ENCODE data around the gene MYEF2.

Gene MYEF2, protein sequence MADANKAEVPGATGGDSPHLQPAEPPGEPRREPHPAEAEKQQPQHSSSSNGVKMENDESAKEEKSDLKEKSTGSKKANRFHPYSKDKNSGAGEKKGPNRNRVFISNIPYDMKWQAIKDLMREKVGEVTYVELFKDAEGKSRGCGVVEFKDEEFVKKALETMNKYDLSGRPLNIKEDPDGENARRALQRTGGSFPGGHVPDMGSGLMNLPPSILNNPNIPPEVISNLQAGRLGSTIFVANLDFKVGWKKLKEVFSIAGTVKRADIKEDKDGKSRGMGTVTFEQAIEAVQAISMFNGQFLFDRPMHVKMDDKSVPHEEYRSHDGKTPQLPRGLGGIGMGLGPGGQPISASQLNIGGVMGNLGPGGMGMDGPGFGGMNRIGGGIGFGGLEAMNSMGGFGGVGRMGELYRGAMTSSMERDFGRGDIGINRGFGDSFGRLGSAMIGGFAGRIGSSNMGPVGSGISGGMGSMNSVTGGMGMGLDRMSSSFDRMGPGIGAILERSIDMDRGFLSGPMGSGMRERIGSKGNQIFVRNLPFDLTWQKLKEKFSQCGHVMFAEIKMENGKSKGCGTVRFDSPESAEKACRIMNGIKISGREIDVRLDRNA

DNA sequence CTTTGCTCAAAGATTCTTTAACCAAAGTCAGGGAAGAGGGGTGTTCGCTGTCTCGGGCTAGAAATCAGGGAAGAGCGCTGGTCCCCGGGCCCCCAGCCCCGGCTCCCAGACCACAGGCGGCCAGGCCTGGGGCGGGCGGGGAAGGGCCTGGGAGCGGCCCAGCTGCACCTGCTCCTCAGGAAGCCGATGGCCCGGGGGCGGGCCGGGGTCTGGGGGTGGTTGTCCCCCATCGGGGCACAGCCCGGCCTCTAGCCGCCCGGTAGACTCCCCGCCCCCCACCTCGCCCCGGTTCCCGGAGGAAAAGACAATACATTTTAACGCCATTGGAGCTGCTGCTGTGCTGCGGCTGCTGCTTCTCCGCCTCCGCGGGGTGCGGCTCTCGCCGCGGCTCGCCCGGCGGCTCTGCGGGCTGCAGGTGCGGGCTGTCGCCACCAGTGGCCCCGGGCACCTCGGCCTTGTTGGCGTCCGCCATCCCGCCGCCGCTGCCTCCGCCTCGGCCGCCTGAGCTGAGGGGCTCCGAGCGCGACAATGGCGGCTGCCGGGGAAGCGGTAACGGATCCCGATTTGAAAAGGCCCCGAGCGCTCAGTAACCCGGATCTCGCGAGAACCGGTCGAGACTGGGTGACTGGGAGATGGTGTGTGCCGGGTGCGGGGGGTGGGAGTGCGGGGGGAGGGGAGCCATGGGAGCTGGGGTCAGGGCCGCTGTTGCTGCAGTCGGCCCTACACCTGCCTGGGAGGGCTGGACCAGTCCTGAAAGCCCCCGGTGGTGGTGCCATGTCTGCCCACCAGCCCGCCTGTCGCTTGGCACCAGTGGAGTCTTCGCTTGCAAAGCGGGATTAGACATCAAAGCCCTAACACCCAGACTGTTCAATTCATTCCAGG lies at the start of gene MYEF2:
MYEF2 (minus strand) TSS at position 530 of the 882 bp plus-strand sequence; CDS start at position 472, 58 bp downstream.
- DNase-seq = peak; percentile 57 to 72

DNA sequence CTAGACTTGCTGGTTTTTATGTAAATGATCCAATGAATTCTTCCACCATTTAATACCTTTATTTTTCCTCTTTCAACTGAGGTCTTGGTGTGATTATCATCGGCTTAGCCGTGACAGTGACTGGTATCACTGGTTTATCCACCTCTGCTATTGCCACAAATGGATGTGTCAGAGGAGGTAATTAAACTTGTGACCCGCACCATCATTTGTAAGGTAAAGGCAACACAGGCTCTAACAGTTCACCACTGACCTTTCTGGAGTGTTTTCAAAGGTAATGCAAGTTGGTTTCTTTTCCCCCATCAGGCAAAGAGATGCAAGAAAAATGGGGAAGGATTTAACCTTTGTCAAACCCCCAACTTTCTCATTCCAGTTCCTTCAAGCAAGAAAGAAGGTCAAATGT lies 47.7 kb upstream of the MYEF2 start:
- no peak for DNase-seq

DNA sequence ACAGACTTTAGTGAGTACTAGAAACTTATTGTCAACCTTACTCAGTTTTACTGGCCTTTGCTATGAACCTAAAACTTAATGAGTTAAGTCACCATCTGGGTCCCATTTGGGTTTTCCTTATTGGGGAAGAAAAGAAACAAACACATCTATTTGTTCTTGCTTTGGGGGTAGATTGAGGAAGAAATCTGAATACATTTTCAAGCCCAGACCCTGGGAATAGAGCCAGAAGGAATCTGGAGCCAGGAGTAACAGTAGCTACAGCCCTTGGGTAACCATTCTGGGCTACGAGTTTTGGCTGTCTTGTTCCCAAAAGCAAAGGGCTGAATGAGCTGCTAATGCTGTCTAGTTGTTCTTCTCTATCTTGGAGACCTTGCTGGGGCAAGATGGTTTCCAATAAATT lies 44.5 kb upstream of the MYEF2 start:
- DNase-seq = no peak

DNA sequence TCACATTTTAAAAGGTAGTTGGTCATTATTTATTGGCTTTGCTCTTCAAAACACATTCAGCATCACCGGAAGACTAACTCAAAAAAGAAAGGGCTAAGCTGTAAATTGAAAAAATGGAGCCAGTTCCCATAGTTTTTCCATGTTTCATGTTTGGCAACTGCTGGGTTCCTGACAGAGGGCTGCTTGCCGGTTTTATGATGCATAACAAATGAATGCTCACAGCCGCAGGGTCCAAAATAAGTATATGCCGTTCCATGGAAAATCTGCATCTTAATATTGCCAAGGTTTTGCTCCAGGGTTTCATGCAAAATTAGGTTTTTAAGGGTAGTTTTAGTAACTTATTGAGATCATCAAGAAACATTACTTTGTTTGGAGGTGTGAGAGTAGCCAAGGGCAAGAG lies 43.8 kb upstream of the MYEF2 start:
- no peak for DNase-seq

DNA sequence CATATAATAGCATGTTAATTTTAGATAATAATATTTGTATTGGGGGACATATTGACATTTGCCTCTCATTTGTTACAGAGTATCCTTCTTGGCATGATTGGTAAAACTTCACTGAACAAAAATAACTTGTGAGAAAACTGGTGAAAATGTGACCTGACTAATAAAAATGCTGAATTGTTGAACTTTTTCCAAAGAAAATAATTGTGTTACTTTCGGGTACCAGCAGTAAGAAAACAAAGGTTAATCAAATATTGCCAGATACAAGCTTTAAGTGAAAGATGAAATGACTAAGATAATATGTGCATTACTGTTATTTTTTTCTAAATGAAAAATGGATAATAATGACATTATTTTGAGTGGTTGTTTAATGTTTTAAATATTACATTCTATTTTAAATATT lies 43.2 kb upstream of the MYEF2 start:
- DNase-seq = no peak

DNA sequence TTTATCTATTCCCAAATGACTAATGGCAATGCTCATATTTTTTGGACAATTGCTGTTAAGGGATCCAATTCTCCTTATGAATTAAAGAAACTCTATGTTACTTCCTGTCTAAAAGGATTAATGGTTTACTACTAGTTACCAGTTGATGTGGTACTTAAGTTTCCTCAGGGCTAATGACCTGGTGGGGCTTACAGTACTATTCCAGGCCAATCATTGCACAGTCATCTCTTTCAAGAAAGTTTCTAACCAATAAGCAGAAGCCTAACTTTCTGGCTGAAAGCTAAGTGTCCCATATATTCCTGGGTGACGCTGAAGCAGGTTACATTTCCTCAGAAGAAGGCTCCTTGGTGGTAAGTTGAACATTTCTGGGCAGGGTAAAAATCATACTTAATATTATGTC lies 27.9 kb upstream of the MYEF2 start, which contains the start of gene SLC12A1:
SLC12A1 (plus strand) TSS at position 322 of the 400 bp plus-strand sequence. CDS start 1,418 bp downstream, outside the sequence.
- DNase-seq = no peak

DNA sequence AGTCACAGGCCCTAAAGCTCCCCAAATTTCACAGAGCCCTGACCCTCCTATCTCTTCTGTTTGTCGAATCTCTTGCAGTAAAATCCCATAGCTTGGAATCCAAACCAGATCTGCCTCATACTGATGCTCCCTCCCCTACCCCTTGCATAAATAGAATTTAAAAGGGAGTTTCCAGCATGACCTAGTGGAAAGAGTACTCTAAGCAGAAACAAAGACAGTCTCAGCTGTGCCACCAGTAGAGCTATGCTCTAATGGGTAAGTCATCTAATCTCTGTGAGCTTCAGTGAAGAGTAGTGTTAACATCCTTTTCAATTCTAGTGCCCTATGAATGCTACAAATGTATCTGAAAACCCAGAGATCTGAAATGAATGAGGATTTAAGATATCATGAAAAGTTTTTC lies 24.0 kb upstream of the MYEF2 start:
- no peak for DNase-seq

DNA sequence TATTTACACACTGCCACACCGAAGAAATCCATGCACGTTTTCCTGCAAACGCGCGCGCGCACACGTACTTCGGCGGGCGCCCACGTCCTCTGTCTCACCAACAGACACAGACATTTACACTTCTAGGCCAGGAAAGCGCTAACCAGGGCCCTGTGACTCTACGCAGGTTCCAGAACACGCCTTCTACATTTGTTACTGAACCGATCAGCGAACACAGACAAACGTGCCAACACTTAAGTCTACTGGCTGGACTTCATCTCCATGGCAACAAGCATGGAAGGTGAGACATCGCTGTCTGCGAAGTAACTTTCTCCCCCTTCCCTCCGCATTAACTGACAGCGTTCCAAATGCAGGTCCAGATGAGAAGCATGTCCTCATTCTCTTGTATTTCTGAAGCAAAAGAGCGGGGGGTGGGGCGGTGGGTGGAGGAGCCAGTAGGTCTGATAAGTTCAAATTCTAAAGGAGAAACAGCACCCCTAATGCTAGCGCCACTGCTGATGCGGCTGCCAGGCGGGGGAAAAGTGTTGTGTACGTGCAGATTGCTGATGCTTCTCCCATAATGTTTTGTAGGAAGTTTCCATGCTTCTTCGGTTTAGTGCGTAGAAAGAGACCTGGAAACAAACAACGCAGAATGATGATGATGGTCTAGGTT lies 13.6 kb upstream of the MYEF2 start, which contains the start of gene CTXN2:
CTXN2 (plus strand) TSS at position 92 of the 652 bp plus-strand sequence. CDS start 9,636 bp downstream, outside the sequence.
- no peak for DNase-seq

DNA sequence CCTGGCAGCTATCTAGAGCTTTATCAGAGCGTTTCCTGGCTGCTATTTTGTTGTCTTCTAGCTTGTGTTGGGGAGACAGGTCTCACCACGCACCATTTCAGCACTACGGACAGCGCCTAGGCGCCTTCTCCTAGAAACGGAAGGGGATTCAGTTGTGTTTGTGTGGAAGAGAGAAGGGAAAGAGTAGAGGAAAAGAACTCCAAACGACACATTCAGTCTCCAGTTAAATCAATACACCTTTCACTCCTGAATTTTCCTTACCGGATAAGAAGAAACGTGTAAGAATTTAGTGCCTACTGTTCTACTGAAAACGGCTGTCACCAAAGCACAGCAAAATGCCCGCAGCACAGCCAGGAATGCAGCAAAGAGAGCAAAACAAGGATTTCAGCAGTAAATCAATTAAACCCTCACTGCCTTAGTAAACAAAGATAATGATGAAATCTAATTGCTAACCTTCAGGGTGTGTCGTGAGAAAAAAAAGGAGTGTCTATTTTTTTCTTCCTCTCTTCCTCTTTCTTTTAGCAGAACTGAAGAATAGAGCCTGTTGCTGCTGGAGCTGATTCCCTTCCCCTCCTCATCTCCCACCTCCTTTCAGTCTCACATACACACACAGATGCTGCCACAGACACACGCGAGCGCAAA lies 13.0 kb upstream of the MYEF2 start:
- no peak for DNase-seq

DNA sequence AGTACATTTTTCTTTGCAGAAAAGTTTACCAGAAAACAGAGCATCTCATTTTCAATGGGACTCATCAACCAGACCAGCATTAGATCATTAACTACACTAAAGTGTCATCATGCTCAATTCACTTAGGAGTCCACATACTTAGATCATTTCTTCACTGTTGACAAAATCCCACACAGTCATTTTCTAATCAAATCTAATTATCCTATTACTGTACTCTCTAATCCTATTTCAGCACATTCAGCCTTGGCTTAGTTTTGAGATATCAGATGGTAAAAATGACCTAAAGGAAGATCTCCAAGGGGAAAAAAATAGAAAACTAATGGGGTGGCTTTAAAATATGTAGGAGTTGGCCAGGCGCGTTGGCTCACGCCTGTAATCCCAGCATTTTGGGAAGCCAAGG lies 8.2 kb upstream of the MYEF2 start:
- no peak for DNase-seq

DNA sequence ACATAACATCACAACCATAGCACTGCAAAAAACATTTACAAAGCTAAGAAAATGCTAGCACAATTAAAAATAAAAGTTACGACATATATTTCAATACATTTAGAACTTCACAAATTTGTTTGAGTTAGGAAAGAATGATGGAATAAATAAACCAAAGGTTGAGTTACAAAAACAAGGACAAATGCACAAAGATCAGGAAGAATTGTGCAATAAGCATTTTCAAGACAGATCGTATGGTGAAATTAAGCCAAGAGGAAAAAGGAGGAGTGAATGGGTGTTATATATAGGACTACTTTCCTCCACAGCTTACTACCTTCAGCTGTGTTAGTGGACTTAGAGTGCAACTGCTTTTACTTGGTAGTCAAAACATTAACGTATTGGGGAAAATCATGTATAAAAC lies 7.4 kb upstream of the MYEF2 start:
- no peak for DNase-seq

DNA sequence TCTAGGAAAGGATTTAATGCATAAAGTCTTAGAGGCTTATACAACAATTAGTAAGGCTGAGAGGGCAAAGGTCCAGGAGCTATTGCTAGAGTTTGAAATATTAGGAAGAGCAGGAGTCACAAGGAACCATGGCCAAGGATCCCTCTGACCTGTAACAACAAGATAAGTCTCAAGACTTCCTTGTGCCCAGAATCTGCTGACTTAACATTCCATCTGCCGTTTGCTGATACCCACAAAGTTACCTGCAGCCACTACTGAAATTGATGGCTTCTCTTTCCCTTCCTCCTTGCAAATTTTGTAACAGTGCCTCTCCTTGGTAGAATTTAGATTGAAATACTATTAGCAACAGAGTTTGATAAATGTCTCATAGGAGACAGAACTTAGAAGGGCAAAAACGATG lies 4.7 kb upstream of the MYEF2 start:
- no peak for DNase-seq

DNA sequence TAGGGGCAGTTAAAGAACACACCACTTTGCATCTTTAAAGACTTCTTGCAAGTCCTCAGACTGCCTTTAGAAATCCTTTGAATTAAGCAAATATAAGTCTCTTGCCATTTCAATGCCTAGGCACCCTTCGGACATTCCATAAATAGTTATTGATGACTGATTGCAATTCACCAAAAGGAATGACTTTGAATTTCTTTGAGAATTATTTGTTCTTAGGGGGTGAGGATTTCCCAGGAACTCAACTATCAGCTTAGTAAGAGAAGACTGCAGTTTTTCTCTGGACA lies 495 bp upstream of the MYEF2 start:
- DNase-seq = no peak

DNA sequence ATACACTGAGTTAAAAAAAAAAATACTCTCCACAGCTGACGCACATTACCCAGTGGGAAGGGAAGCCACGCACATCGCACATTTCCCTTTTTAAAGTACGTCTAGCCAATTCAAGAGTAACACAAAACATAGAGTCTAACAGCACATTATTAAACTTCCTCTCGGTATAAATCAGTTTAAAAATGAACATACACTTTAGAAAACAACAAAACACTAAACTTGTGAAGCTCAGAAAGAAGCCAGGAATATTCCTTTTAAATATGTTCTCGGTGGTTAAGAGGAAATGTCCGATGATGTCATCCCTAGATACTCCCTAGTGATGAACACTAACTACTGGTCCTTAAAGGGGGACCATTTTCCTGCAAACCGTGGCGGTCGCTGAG lies 721 bp downstream of the MYEF2 start:
- peak; percentile 3 to 6 for DNase-seq

DNA sequence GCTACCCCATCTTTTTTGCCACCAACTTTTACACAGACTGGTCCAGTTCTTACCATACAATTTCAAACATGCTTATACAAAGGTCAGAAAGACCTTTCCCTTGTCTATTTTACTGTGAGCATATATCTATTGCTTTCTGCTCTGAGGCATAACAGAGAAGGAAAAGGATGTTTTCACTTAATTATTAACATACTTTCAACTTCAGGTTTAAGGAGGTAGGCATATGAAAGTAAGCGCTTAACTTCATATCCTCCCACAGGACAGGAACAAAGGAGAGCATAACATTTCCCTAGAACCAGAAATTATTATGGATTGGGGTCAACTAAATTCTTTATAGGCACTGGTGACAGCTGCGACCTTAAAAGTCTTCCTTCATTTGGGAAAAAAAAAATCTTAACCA lies 1.1 kb downstream of the MYEF2 start:
- DNase-seq = no peak

DNA sequence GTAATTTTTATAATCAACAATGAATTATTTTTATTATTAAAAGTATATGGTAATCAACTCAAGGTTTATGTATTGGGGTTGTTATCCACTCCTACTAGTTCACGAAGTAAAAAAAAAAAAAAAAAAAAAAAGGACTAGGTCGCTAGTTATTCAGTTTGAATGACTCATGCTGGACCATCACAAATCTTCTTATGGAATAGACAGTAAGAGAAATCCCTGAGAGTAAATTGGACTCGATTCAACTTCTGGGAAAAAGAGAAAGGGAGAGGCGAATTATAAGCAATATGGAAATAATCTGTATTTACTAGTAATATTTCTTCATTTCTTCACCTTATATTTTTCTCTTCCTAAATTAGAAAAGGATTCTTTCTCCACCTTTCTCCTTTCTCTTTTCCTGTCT lies 2.0 kb downstream of the MYEF2 start:
- DNase-seq = no peak

DNA sequence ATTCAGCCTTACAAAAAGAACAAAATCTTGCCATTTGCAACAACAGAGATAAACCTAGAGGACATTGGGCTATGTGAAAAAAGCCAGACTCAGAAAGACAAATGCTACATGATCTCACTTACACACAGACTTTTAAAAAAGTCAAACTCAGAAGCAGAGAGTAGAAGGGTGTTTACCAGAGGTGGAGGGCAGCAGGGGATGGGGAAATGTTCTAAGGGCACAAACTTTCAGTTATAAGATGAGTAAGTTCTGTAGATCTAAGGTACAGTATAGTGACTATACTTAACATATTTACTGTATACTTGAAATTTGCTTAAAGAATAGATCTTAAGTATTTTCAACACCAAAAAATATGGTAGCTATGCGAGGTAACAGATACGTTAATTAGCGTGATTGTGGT lies 3.0 kb downstream of the MYEF2 start:
- DNase-seq = no peak

DNA sequence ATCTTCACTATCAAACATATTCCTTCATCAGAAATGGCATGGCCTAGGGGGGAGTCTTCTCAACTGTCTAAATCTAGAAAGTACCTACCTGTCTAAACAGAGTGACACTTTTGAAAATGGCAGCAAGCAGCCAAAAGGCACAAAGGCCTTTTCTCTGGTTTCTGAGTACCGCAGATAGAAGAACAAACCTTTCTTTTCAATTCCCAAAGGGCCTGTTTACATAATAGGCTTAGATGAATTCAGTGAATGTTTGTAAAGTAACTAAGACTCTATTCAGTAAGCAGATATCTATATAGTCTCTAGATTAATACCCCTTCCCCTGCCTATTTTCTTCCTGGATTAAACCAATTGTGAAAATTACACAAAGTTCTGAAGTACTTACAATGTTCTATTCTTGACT lies 7.1 kb downstream of the MYEF2 start:
- peak; percentile 11 to 22 for DNase-seq

DNA sequence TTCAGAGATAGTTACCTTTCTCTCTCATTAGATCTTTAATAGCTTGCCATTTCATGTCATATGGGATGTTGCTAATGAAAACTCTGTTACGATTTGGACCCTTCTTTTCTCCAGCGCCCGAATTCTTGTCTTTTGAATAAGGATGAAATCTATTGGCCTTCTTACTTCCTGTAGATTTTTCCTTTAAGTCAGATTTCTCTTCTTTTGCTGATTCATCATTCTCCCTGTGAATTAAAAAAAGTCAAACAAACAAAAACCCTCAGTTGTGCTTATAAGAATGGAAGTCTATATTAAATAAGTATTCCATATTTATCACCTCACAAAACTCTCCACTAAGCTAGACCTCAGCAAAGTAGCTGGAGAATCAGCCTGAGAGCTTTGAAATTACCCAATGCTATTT lies 9.5 kb downstream of the MYEF2 start:
- DNase-seq = no peak

DNA sequence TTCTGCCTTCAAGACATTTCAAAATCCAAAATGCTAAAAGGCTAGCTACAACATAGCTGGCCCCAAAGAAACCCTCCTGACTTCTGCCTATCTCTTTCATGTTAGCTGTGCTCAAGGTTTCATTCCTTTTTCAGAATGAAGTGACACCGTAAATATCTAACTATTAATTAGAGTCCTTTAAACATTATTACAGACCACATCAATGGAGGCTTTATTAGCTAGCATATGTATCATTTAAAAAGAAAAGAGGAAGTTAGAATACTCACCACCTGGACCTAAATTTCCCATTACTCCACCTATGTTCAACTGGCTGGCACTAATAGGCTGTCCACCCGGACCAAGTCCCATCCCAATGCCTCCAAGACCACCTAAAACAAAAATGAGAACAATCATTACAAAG lies 24.6 kb downstream of the MYEF2 start:
- no peak for DNase-seq

DNA sequence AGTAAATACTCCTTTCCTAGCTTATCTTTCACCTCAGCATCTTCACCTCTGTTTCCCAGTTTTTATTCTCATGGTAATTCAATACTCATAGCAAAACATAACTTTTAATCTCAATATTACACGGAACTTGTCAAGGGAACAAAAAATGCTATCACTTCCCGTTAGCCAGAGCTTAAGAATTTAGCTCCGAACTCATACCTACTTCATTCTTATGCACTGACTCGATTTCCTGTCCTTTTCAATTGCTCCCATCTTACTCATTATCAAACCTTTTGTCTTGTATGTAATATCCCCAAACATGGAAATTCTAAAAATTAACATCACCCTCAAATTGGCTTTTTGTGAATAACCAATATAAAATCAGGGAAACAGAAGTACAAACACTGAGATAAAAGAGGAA lies 28.2 kb downstream of the MYEF2 start:
- DNase-seq = no peak

DNA sequence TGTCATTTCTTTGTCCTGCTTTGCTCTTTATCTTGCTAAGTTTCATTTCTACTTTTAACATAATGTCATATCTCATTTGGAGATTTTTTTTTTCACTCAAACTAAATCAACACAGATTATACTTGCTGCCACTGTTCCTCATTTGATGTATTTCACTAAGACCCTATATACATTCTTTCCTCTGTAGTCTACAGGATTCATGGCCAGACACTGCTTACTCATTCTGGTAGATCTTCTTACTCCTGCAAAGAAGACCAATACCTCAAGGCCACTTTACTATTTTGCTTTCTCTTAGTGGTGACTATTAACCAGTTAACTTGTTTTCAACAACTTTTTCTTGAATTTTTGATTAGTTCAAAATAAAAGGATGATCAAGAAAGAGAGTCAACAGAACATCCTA lies 30.7 kb downstream of the MYEF2 start:
- no peak for DNase-seq

DNA sequence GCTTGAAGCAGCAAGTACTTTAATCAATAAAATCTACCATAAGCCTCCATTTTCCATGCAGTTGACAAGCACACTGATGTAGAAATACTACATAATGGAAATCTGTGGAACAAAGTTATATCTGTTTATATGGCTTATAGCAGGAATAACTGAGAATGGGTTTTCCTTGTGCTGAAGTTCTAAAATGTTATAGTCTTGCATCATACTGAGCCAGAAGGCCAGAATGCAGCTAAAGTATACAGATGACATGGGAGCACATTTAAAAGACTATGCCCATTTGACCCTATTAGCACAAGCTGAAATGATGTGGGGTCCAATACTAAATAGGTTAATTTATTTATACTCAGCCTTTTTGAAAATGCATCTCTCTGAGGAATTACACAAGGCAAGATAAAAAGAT lies 32.2 kb downstream of the MYEF2 start:
- no peak for DNase-seq
